Measurements from ENCODE around the gene PRKCQ.
A peak's percentile ranks its signal among the peaks of the same experiment; 100 is the strongest.
"Not testable (repeated sequence)": the region's sequence is repeated elsewhere in the genome, so short reads cannot be mapped to it uniquely, and the experiment has no call there.

The PRKCQ gene

DNA sequence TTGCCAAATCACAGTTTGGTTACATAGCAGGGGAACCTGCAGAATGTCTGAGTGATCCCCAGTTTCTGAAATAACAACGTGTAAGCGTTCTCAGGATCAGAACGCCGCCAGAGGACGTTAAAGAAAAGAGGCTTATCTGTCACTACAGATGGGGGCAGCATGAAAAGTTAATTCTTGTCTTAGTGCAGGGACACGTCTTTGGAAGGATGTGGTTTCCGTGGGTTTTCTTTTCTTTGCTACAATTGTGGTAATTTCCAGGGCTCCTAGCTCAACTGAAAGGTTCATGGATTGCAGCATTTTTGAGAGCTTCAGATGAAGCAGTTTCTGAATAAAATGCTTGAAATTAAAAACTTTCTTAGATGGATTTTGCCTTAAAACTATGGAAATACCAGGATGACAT lies 106.6 kb downstream of the PRKCQ start:
- Histone ChIP-seq H3K27me3 (ENCODE audit: insufficient read depth, low read length, poor library complexity) (no peaks in the 10 kb centered on the region), H4K20me1 (ENCODE audit: insufficient read depth, low read length) (no peaks in the 10 kb centered on the region), H3K4me2 (ENCODE audit: insufficient read depth, low read length) (peak overlapping the region; percentile 65), H3K27ac (ENCODE audit: low read length) (peak overlapping the region; percentile 95), H3K79me2 (ENCODE audit: insufficient read depth, low read length) (peaks cover 5% of the 10 kb centered on the region; the same call in 1 of the 2 replicates), H3K4me1 (ENCODE audit: insufficient read depth, low read length) (peaks cover 50% of the 10 kb centered on the region), H3K36me3 (ENCODE audit: insufficient read depth, low read length) (peaks cover 50% of the 10 kb centered on the region), H2AFZ (ENCODE audit: low read depth, low read length) (no peak overlapping the region), H3K9ac (ENCODE audit: low read depth, low read length) (peak overlapping the region; percentile 62), H3K4me3 (ENCODE audit: low read depth in 1 of 2, low read length in 2 of 2) (peak overlapping the region in 1 of 2 experiments; percentile 51; a peak in 3 of 4 replicates), H3K9me3 (ENCODE audit: insufficient read depth, low read length, severe bottlenecking) (no peaks in the 10 kb centered on the region)
- ATAC-seq (ENCODE audit: insufficient read depth, low read depth) (peak; percentile 88), DNase-seq (peak; percentile 83)
- no peak for TF ChIP-seq EZH2 (IDR thresholded peaks at IDR 0.05; ENCODE audit: borderline replicate concordance, low read depth, low read length, severe bottlenecking)
- TF ChIP-seq, protein P1, sequence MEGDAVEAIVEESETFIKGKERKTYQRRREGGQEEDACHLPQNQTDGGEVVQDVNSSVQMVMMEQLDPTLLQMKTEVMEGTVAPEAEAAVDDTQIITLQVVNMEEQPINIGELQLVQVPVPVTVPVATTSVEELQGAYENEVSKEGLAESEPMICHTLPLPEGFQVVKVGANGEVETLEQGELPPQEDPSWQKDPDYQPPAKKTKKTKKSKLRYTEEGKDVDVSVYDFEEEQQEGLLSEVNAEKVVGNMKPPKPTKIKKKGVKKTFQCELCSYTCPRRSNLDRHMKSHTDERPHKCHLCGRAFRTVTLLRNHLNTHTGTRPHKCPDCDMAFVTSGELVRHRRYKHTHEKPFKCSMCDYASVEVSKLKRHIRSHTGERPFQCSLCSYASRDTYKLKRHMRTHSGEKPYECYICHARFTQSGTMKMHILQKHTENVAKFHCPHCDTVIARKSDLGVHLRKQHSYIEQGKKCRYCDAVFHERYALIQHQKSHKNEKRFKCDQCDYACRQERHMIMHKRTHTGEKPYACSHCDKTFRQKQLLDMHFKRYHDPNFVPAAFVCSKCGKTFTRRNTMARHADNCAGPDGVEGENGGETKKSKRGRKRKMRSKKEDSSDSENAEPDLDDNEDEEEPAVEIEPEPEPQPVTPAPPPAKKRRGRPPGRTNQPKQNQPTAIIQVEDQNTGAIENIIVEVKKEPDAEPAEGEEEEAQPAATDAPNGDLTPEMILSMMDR (IDR thresholded peaks at IDR 0.05; ENCODE audit: borderline replicate concordance, extremely low read depth, low read length, poor library complexity, severe bottlenecking) = peak; percentile 82

DNA sequence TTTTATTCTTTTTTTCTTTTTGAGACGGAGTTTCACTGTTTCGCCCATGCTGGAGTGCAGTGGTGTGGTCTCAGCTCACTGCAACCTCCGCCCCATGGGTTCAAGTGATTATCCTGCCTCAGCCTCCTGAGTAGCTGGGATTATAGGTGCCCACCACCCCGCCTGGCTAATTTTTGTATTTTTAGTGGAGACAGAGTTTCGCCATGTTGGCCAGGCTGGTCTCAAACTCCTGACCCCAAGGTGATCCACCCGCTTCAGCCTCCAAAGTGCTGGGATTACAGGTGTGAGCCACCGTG lies 107.4 kb downstream of the PRKCQ start:
- Histone ChIP-seq H3K4me1 (ENCODE audit: insufficient read depth, low read length) (peaks cover 50% of the 10 kb centered on the region), H3K9ac (ENCODE audit: low read depth, low read length) (peak overlapping the region; percentile 62), H3K36me3 (ENCODE audit: insufficient read depth, low read length) (peaks cover 45% of the 10 kb centered on the region), H3K27ac (ENCODE audit: low read length) (peak overlapping the region; percentile 95), H3K4me2 (ENCODE audit: insufficient read depth, low read length) (peak overlapping the region; percentile 65; the same call in 1 of the 2 replicates)
- not testable (repeated sequence) for H2AFZ ChIP-seq (ENCODE audit: low read depth, low read length); DNase-seq; H3K4me3 ChIP-seq (ENCODE audit: low read depth in 1 of 2, low read length in 2 of 2); ATAC-seq (ENCODE audit: insufficient read depth, low read depth); H3K9me3 ChIP-seq (ENCODE audit: insufficient read depth, low read length, severe bottlenecking); H3K27me3 ChIP-seq (ENCODE audit: insufficient read depth, low read length, poor library complexity); H3K79me2 ChIP-seq (ENCODE audit: insufficient read depth, low read length); H4K20me1 ChIP-seq (ENCODE audit: insufficient read depth, low read length)

DNA sequence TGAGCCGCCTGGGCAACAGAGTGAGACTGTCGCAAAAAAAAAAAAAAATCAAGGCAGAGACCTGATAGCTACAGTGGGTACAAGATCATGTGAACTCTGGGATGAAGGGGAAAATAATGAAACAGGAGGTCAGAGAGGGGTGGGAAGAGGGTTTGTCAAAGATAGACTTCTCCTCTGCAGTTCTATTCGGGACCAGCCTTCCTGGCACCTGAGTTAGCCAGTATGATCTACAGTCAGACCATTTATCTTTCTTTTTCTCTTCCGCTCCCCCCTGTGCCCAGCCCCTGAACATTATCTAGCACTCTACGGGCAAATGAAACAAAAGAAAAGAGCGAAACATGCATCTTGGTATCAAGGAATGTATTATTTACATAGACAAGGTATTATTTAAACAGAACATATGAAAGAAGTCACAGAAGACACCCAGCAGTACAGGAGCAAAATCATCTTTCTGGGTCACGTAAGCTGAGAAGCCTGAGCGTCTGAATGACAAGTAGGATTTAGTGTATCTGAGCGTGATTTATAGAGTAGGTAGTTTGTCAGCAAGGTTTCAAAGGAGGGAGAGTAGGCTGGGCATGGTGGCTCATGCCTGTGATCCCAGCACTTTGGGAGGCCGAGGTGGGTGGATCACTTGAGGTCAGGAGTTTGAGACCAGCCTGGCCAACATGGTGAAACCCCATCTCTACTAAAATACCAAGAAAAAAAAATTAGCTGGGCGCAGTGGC lies 109.0 kb downstream of the PRKCQ start:
- Histone ChIP-seq H3K36me3 (ENCODE audit: insufficient read depth, low read length) (peaks cover 48% of the 10 kb centered on the region), H3K27ac (ENCODE audit: low read length) (peak overlapping the region; percentile 79), H3K27me3 (ENCODE audit: insufficient read depth, low read length, poor library complexity) (no peaks in the 10 kb centered on the region), H2AFZ (ENCODE audit: low read depth, low read length) (no peak overlapping the region), H4K20me1 (ENCODE audit: insufficient read depth, low read length) (no peaks in the 10 kb centered on the region), H3K9ac (ENCODE audit: low read depth, low read length) (no peak overlapping the region), H3K4me2 (ENCODE audit: insufficient read depth, low read length) (no peak overlapping the region), H3K4me3 (ENCODE audit: low read depth in 1 of 2, low read length in 2 of 2) (no peak overlapping the region), H3K4me1 (ENCODE audit: insufficient read depth, low read length) (peaks cover 44% of the 10 kb centered on the region), H3K9me3 (ENCODE audit: insufficient read depth, low read length, severe bottlenecking) (no peaks in the 10 kb centered on the region), H3K79me2 (ENCODE audit: insufficient read depth, low read length) (peaks cover 5% of the 10 kb centered on the region; the same call in 1 of the 2 replicates)
- TF ChIP-seq, protein P1 (IDR thresholded peaks at IDR 0.05; ENCODE audit: borderline replicate concordance, extremely low read depth, low read length, poor library complexity, severe bottlenecking) = no peak
- no peak for TF ChIP-seq EZH2 (IDR thresholded peaks at IDR 0.05; ENCODE audit: borderline replicate concordance, low read depth, low read length, severe bottlenecking)
- ATAC-seq (ENCODE audit: insufficient read depth, low read depth) = no peak
- no peak for DNase-seq

DNA sequence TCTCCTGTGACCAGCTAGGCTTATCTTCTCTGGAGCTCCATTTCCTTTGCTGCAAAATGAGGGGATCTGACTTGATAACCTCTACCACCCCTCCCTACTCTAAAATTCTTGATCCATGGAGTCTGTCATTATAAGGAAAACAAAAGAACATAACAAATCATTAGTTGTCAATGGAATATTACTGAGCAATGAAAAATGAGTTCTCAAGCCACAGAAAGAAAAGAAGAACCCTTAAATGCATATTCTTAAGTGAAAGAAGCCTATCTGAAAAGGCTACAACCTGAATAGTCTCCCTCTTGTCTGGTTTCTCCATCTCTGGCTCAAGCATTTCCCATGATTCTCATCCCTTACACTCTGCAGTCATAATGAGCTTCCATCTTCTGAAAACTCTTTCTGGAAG lies 110.4 kb downstream of the PRKCQ start:
- peaks cover 3% of the 10 kb centered on the region; the same call in 1 of the 2 replicates for H3K79me2 ChIP-seq (ENCODE audit: insufficient read depth, low read length)
- H3K4me2 ChIP-seq (ENCODE audit: insufficient read depth, low read length) = no peak overlapping the region
- peaks cover 55% of the 10 kb centered on the region for H3K36me3 ChIP-seq (ENCODE audit: insufficient read depth, low read length)
- H3K27ac ChIP-seq (ENCODE audit: low read length) = peak overlapping the region; percentile 20; the same call in 1 of the 2 replicates
- no peak overlapping the region for H3K4me3 ChIP-seq (ENCODE audit: low read depth in 1 of 2, low read length in 2 of 2)
- no peak for DNase-seq
- TF ChIP-seq, protein P1 (IDR thresholded peaks at IDR 0.05; ENCODE audit: borderline replicate concordance, extremely low read depth, low read length, poor library complexity, severe bottlenecking) = no peak
- TF ChIP-seq EZH2 (IDR thresholded peaks at IDR 0.05; ENCODE audit: borderline replicate concordance, low read depth, low read length, severe bottlenecking) = no peak
- H4K20me1 ChIP-seq (ENCODE audit: insufficient read depth, low read length) = no peaks in the 10 kb centered on the region
- no peak overlapping the region for H3K9ac ChIP-seq (ENCODE audit: low read depth, low read length)
- no peaks in the 10 kb centered on the region for H3K9me3 ChIP-seq (ENCODE audit: insufficient read depth, low read length, severe bottlenecking)
- no peaks in the 10 kb centered on the region for H3K27me3 ChIP-seq (ENCODE audit: insufficient read depth, low read length, poor library complexity)
- no peak for ATAC-seq (ENCODE audit: insufficient read depth, low read depth)
- peaks cover 30% of the 10 kb centered on the region for H3K4me1 ChIP-seq (ENCODE audit: insufficient read depth, low read length)
- H2AFZ ChIP-seq (ENCODE audit: low read depth, low read length) = no peak overlapping the region
